PFSK-1 (cell line): ENCODE data around the gene ZNF502.

Experiments
- POLR2AphosphoS5 ChIP-seq: IDR thresholded peaks from 2 replicates; pipeline ENCODE4 v1.6.1; 2012; ENCODE audit warnings: low read depth, mild to moderate bottlenecking, control low read depth, low read length, moderate library complexity
- REST ChIP-seq, 2 experiments: IDR thresholded peaks; 2 replicates each; pipeline versions ENCODE4 v1.6.1 to v1.8.0; 2011 to 2012; ENCODE audit warnings: low read depth in 2 of 2, low read length in 2 of 2, control low read depth in 1 of 2, inconsistent platforms in 1 of 2, mild to moderate bottlenecking in 1 of 2, moderate library complexity in 1 of 2; ENCODE audit not compliant: insufficient read depth in 1 of 2
- SIN3A ChIP-seq: IDR thresholded peaks from 2 replicates; pipeline ENCODE4 v1.6.1; 2012; ENCODE audit warnings: mild to moderate bottlenecking, low read length, moderate library complexity, borderline replicate concordance; ENCODE audit not compliant: insufficient read depth
- TAF1 ChIP-seq: IDR thresholded peaks from 2 replicates; pipeline ENCODE4 v1.6.1; 2012; ENCODE audit warnings: low read length, control low read depth, borderline replicate concordance; ENCODE audit not compliant: insufficient read depth

GRCh38 chr3:44764248-44764647 is 51.8 kb downstream of the ZNF502 start:
- TF ChIP-seq POLR2AphosphoS5 (no peak), SIN3A (no peak), TAF1 (no peak), REST (IDR thresholded peaks at IDR 0.05; ENCODE audit: insufficient read depth in 1 of 2, low read depth in 2 of 2, low read length in 2 of 2) (no peak)
